Stimulated activated effector memory CD8-positive, alpha-beta T cell treated with anti-CD3 and anti-CD28 coated beads, Interleukin-12 subunit alpha, Interleukin-12 subunit beta, amount 100 ng/mL, for 72 hours (primary cell): ENCODE results near the gene ATP9A.
"Not testable (repeated sequence)": the region's sequence is repeated elsewhere in the genome, so short reads cannot be mapped to it uniquely, and the experiment has no call there.

Experiments used
- ATAC-seq: fragments of 150-1000 bp; cut with Tn5 transposase; 2 replicates; pipeline ENCODE4 v1.10.0; 2021
- DNase-seq, 2 donors: peaks; one replicate each; pipeline ENCODE4 v3.0.0; 2021 to 2022; ENCODE audit warnings: low spot score in 2 of 2
- H3K27ac Mint-ChIP-seq: one replicate; pipeline ENCODE4 v1.8.0; 2022; ENCODE audit warnings: mild to moderate bottlenecking, mixed read lengths
- H3K36me3 Mint-ChIP-seq: one replicate; pipeline ENCODE4 v1.8.0; 2022; ENCODE audit warnings: mild to moderate bottlenecking, mixed read lengths
- H3K4me1 Mint-ChIP-seq: one replicate; pipeline ENCODE4 v1.8.0; 2022; ENCODE audit warnings: mixed read lengths
- H3K4me3 Mint-ChIP-seq: one replicate; pipeline ENCODE4 v1.8.0; 2022; ENCODE audit warnings: mild to moderate bottlenecking, mixed read lengths
- H3K9me3 Mint-ChIP-seq: one replicate; pipeline ENCODE4 v1.8.0; 2022; ENCODE audit warnings: mixed read lengths

Gene ATP9A

DNA sequence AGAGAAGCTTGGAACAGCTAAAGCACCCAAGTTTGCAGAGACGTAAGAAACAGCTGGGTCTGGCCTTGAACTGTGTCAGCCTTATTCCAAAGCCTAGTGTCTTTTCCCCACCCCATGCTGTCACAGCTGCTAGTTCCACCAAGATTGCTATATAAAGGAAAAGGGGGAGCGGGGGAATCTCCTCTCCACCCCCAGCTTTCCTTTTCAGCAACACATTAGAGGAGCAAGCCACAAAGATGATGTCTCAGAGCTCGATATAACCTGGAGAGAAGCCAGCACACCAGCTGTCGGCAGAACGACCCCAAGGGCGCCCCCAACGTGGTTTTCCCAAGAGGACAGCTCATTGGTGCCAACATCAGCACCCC, 36.5 kb downstream of the ATP9A start:
- peaks cover 14% of the 10 kb centered on the region for H3K4me1 Mint-ChIP-seq
- no peaks in the 10 kb centered on the region for H3K9me3 Mint-ChIP-seq
- peak overlapping the region; percentile 65 for H3K4me3 Mint-ChIP-seq
- no peak overlapping the region for H3K27ac Mint-ChIP-seq
- peaks cover 9% of the 10 kb centered on the region for H3K36me3 Mint-ChIP-seq
- no peak for DNase-seq
- no peak for ATAC-seq

DNA sequence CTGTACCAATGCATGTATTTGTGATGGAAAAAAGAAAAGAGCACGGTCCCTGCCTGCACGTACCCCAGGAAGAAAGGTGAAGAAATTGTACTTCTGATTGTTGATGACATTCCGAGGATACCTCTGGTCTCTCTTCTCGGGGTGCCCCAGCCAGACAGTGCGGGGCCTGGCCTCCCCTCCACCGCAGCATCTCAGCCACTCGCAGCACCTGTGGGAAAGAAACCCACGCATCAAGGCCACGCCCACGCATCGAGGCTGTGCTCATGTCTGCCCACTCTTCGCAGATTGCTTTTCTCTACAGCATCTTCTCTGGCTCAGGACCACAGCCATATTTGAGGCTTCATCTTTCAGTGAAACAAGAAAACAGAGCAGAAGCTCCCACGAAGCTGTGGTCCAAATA, 38.4 kb downstream of the ATP9A start:
- no peak overlapping the region for H3K4me3 Mint-ChIP-seq

DNA sequence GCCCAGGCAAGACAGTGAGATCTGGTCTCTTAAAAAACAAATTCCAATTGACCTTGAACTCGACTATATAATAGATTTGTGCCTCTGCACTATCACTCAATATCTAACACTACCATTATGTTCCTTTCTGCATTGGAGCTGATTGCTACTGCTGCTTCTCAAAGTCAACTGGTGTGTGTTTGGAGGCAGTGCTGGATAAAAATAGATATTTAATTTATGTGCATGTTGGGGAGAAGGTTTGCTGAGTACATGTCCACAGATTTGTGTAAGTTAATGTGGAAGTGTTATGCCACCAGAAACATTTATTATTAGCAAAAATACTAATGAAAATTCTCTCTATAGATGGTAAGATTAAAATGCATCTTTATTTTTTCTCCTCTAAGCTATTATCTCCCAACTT, 39.5 kb downstream of the ATP9A start:
- Mint-ChIP-seq H3K4me3 (no peak overlapping the region), H3K4me1 (peaks cover 14% of the 10 kb centered on the region)
- ATAC-seq = no peak

More for the DNA sequence above, 38.4 kb downstream of the ATP9A start:
- H3K36me3 Mint-ChIP-seq = peaks cover 9% of the 10 kb centered on the region
- no peaks in the 10 kb centered on the region for H3K9me3 Mint-ChIP-seq
- ATAC-seq = no peak
- peaks cover 14% of the 10 kb centered on the region for H3K4me1 Mint-ChIP-seq
- H3K27ac Mint-ChIP-seq = no peak overlapping the region
- DNase-seq = no peak

DNA sequence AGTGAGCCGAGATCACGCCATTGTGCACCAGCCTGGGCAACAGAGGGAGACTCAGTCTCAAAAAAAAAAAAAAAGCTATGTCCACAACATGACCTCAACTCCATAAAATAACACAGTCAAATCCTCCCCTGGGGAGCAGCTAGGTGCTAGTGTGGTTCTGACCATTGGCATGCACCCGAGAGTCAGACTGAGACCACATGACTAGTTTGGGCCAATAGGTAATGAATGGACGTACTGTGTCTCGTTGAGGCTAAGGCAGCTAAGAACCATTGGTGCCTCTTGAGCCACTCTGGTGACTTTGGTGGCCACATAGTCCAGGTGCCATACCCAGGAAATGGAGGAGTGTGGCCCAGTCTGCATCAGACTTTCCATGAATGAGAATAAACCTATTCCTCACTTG, 40.3 kb downstream of the ATP9A start:
- Mint-ChIP-seq H3K27ac (no peak overlapping the region), H3K36me3 (peaks cover 9% of the 10 kb centered on the region)
- DNase-seq = no peak

More for the DNA sequence above, 39.5 kb downstream of the ATP9A start:
- DNase-seq = no peak
- H3K27ac Mint-ChIP-seq = no peak overlapping the region
- H3K36me3 Mint-ChIP-seq = peaks cover 9% of the 10 kb centered on the region
- H3K9me3 Mint-ChIP-seq = no peaks in the 10 kb centered on the region

DNA sequence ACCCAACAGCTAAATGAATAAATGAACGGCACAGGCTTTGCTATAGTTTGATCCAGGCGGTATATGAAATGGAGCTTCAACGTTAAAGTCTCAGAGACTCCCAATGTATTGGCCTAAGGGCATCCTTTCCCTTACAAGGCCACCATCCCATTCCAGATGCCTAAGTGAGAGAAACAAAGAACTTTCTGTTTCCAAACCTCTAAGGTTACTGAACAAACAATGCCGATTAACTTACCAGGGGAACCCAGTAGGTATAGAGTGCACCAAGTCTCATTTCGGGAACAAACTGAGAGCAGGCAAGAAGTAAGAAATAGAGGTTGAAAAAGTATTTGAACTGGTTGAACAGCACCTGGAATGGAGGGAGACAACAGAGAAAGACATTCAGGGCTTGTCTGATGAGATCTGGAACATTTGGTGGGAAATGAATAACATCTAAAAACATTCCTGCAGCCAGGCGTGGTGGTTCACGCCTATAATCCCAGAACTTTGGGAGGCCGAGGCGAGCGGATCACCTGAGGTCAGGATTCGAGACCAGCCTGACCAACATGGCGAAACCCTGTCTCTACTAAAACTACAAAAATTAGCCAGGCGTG, 42.5 kb downstream of the ATP9A start:
- Mint-ChIP-seq H3K4me3 (no peak overlapping the region), H3K27ac (no peak overlapping the region), H3K9me3 (no peaks in the 10 kb centered on the region), H3K4me1 (peaks cover 5% of the 10 kb centered on the region), H3K36me3 (peaks cover 5% of the 10 kb centered on the region)
- ATAC-seq (no peak), DNase-seq (no peak)

More for the DNA sequence above, 40.3 kb downstream of the ATP9A start:
- H3K4me1 Mint-ChIP-seq = peaks cover 14% of the 10 kb centered on the region
- H3K4me3 Mint-ChIP-seq = no peak overlapping the region
- no peak for ATAC-seq
- no peaks in the 10 kb centered on the region for H3K9me3 Mint-ChIP-seq

DNA sequence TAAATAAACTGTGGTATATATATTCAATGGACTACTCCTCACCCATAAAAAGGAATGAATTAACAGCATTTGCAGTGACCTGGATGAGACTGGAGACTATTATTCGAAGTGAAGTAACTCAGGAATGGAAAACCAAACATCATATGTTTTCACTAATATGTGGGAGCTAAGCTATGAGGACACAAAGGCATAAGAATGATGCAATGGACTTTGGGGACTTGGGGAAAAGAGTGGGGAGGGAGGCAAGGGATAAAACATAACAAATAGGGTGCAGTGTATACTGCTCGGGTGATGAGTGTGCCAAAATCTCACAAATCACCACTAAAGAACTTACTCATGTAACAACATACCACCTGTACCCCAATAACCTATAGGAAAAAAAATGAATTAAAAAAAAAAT, 45.2 kb downstream of the ATP9A start:
- ATAC-seq, H3K27ac Mint-ChIP-seq, H3K9me3 Mint-ChIP-seq, DNase-seq, H3K4me3 Mint-ChIP-seq, H3K4me1 Mint-ChIP-seq, H3K36me3 Mint-ChIP-seq: not testable (repeated sequence)

DNA sequence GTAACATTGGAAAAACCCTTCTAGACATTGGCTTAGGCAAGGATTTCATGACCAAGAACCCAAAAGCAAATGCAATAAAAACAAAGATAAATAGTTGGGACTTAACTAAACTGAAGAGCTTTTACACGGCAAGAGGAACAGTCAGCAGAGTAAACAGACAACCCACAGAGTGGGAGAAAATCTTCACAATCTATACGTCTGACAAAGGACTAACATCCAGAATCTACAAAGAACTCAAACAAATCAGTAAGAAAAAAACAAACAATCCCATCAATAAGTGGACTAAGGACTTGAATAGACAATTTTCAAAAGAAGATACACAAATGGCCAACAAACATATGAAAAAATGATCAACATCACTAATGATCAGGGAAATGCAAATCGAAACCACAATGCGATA, 45.9 kb downstream of the ATP9A start:
- not testable (repeated sequence) for DNase-seq, H3K4me3 Mint-ChIP-seq, H3K36me3 Mint-ChIP-seq, H3K9me3 Mint-ChIP-seq, ATAC-seq, H3K4me1 Mint-ChIP-seq, H3K27ac Mint-ChIP-seq

DNA sequence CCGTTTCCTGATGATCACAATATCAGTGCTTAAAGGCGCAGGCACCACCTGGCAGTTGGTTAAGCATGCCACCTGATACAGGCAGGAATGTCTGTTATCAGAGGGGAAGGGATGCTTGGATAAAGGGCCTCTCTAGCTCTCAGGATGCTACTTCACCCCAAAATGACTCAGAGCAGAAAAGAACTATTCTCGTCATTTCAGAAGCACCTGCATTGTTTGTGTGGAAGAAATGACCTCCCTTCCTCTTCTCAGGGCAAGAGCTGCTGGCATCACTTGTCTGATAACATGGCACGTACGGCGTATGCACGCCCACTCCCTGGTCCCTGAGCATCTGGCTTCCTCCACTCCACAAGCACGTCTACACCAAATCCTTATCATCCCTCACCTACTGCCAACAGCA, 47.3 kb downstream of the ATP9A start:
- H3K36me3 Mint-ChIP-seq = no peaks in the 10 kb centered on the region
- ATAC-seq = peak; percentile 68
- H3K9me3 Mint-ChIP-seq = no peaks in the 10 kb centered on the region
- no peak overlapping the region for H3K27ac Mint-ChIP-seq
- no peak overlapping the region for H3K4me3 Mint-ChIP-seq
- no peak for DNase-seq
- peaks cover 5% of the 10 kb centered on the region for H3K4me1 Mint-ChIP-seq

DNA sequence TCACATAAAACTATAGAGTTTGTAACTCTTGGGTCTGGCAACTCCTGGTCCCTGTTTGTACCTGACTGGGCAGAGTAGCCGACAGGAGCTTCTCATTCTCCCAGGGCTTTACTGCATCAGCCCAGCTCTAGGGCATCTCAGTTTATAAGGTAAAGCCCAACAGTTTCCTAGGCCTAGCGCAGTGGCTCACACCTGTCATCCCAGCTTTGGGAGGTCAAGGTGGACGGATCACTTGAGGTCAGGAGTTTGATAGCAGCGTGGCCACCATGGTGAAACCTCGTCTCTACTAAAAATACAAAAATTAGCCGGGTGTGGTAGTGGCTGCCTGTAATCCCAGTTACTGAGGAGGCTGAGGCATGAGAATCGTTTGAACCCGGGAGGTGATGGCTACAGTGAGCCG, 47.8 kb downstream of the ATP9A start:
- DNase-seq = no peak
- ATAC-seq = no peak
- peaks cover 6% of the 10 kb centered on the region for H3K4me1 Mint-ChIP-seq
- H3K4me3 Mint-ChIP-seq = no peak overlapping the region
- H3K9me3 Mint-ChIP-seq = no peaks in the 10 kb centered on the region
- H3K36me3 Mint-ChIP-seq = no peaks in the 10 kb centered on the region
- H3K27ac Mint-ChIP-seq = no peak overlapping the region

DNA sequence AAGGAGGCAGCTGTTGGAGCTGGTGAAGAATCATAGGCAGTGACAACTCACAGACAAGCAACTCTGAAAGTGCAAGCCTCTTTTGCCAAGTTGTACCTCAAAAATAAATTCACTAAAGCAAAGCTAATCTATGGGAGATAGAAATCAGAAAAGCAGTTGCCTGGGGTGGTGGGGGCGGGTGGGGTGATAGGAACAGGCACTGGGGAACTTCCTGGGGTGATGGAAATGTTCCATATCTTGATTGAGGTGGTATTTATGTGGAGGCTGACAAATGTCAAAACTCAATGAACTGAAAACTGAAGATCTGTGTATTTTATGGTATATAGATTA, 52.4 kb downstream of the ATP9A start:
- H3K27ac Mint-ChIP-seq = no peak overlapping the region
- H3K4me3 Mint-ChIP-seq = no peak overlapping the region
- ATAC-seq (no peak), DNase-seq (no peak)
- H3K36me3 Mint-ChIP-seq = no peaks in the 10 kb centered on the region
- H3K4me1 Mint-ChIP-seq = peaks cover 7% of the 10 kb centered on the region
- no peaks in the 10 kb centered on the region for H3K9me3 Mint-ChIP-seq

DNA sequence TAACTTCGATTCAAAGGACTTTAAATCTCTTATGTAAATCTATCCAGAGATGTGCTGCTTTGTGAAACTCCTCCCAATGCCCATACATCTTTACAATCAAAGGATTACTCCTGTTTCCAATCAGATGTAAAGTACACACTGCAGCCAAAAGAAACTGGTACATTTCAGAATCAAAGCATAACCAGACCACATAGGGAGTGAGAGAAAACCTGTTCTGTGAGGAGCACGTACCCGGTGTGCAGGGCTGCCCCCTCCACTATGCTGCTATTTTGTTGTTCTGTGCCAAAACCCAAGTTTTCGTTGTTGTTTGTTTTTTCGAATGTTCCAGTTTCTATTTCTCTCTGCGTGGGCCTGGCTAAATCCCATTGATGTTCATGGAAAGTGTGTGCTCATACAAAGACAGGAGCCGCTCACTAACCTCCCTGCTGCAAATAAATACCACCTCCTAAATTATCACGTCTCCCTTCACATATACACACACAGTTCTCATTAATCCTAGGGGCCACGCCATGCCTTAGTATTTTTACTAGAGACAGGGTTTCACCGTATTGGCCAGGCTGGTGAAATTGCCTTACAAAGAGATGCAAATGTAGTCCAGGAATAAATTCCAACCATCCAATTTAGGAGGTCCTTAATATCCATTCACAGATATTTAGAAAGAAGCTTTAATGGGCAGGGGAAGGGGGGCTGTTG, 52.9 kb downstream of the ATP9A start:
- no peak overlapping the region for H3K4me3 Mint-ChIP-seq
- H3K4me1 Mint-ChIP-seq = peaks cover 7% of the 10 kb centered on the region
- no peak overlapping the region for H3K27ac Mint-ChIP-seq
- ATAC-seq (peak; percentile 37), DNase-seq (no peak)
- no peaks in the 10 kb centered on the region for H3K36me3 Mint-ChIP-seq
- no peaks in the 10 kb centered on the region for H3K9me3 Mint-ChIP-seq

DNA sequence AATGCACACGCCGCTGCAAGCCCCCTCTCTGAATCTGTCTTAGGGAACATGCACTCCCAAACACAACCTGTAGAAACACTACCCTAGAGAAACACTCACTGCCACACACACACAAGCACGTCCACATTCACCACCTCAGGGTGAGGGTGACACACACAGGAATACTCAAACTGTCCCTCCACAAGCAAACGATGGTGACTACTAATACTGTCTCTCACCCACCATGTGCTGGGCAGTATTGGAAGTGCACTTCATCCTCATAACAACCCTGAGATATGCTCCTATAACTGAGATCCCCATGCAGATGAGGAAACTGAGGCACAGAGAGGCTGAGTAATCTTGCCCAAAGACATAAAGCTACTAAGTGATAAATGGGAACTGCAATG, 55.0 kb downstream of the ATP9A start:
- no peak overlapping the region for H3K4me3 Mint-ChIP-seq
- no peak for DNase-seq
- H3K27ac Mint-ChIP-seq = no peak overlapping the region
- no peaks in the 10 kb centered on the region for H3K9me3 Mint-ChIP-seq
- no peak for ATAC-seq
- H3K4me1 Mint-ChIP-seq = peaks cover 7% of the 10 kb centered on the region
- H3K36me3 Mint-ChIP-seq = no peaks in the 10 kb centered on the region

DNA sequence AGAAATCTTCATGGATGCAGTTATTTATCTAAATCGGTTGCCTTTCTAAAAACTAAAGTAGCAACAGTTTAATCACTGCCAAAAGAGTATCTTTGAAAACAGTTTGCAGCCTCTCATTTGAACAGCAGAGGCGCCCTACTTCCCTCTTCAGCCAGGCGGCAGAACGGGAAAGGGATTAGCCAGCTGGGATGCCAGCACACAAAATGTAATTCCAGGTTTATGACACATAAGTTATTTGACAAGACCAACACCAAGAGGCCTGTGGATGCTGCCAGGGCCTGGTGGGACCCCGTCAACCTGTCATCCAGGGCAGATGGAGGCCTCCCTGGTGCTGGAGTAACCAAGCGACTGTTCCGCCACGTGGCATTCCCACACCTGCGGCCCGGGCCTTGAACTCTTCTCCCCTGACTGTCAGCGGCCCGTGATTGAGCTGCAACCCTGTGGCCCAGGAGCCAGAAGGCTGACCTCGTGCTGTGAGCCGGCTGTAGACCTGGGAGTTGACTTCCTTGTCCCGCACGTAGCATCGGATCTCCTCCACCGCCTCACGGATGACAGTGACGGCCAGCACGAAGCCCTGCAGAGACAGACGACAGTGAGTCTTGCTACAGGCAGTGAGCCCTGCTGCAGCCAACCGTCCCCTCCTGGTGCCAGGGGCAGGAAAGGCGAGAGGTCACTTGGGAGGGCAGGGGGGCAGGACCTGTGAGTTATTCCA, 55.5 kb downstream of the ATP9A start:
- Mint-ChIP-seq H3K4me1 (peaks cover 7% of the 10 kb centered on the region), H3K4me3 (no peak overlapping the region), H3K27ac (no peak overlapping the region), H3K36me3 (no peaks in the 10 kb centered on the region), H3K9me3 (no peaks in the 10 kb centered on the region)
- no peak for DNase-seq
- no peak for ATAC-seq

DNA sequence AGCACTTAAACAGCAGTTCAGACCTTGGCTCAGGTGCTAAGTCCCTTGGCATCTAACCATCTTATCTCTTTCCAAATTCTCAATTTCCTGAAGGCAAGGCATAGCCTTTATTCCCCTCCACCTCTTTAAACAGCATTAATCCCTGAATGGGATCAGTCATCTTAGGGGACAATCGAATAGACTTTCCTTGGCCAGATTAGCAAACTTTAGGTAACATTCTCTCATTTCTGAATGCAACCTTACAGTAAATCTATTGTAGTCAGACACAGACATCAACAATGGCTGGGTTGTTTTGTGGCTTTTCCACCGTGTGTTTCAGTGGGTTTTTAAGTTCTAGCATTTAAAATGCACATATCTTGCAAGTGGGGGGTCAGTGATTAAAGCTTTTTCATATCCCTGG, 56.8 kb downstream of the ATP9A start:
- Mint-ChIP-seq H3K27ac (no peak overlapping the region), H3K4me1 (peaks cover 7% of the 10 kb centered on the region), H3K36me3 (no peaks in the 10 kb centered on the region), H3K4me3 (no peak overlapping the region), H3K9me3 (no peaks in the 10 kb centered on the region)
- DNase-seq (no peak), ATAC-seq (no peak)

DNA sequence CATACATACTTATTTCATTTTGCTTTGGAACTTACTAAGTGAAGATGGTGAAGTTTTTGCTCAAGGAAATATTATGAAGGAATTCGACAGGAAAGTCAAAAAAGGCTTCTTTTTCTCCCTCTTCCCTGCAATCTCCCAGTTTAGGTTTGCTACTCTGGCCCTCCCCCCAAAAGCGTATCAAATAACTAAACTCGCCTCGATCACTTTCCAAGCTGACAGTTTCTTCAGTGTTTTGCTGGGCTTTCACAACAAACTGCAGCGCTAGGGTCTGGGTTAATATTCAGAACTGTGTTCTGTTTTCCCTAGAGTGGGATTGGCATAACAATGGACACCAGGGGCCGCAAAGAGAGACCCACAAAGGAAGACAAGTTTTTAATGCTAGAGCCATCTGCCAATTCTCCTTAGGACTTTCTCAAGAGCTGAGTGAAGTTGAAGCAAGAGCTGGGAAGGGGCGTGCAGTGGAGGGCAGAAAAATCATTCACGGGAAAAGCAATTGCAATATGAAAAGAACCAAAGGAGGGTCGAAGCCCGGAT, 57.8 kb downstream of the ATP9A start:
- no peak for ATAC-seq
- peaks cover 6% of the 10 kb centered on the region for H3K4me1 Mint-ChIP-seq
- no peak overlapping the region for H3K4me3 Mint-ChIP-seq
- no peak for DNase-seq
- no peaks in the 10 kb centered on the region for H3K36me3 Mint-ChIP-seq
- H3K27ac Mint-ChIP-seq = no peak overlapping the region
- no peaks in the 10 kb centered on the region for H3K9me3 Mint-ChIP-seq

DNA sequence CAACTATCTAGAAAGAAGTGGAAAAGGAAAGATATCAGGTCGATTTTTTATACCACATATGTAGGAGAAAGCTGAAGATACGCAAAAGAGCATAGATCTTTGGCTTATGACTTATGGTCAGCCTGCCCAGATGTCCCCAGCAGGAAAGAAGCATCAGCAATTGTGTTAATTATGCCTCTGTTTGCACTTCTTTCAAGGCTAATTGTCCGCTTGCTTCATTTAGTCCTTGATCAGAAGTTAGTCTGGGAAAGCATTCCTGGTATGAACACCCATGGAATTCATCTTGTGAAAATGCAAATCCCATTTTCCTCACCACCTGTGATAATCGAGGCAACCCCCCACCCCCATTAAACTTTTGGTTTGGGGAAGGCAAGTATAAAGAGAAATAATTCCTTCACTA, 62.8 kb downstream of the ATP9A start:
- Mint-ChIP-seq H3K36me3 (no peaks in the 10 kb centered on the region), H3K27ac (no peak overlapping the region), H3K4me1 (no peaks in the 10 kb centered on the region), H3K9me3 (no peaks in the 10 kb centered on the region), H3K4me3 (no peak overlapping the region)
- ATAC-seq (no peak), DNase-seq (no peak)
